Measurements from ENCODE around the gene BST1.

DNA sequence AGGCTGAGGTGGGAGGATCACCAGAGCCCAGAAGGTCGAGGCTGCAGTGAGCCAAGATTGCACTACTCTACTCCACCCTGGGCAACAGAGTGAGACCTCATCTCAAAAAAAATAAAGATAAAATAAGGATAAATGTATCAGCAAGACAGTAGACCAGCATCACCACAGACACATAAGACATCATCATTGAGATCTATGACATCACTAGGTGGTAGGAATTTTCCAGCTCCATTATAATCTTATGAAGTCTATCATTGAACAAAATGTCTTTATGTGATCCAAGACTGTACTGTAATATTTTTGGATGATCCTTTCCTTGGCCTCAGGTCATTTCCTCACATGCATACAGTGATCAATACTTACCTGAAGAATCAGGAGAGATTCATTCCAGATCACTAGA lies 29.5 kb upstream of the BST1 start:
- TF ChIP-seq, protein P1, sequence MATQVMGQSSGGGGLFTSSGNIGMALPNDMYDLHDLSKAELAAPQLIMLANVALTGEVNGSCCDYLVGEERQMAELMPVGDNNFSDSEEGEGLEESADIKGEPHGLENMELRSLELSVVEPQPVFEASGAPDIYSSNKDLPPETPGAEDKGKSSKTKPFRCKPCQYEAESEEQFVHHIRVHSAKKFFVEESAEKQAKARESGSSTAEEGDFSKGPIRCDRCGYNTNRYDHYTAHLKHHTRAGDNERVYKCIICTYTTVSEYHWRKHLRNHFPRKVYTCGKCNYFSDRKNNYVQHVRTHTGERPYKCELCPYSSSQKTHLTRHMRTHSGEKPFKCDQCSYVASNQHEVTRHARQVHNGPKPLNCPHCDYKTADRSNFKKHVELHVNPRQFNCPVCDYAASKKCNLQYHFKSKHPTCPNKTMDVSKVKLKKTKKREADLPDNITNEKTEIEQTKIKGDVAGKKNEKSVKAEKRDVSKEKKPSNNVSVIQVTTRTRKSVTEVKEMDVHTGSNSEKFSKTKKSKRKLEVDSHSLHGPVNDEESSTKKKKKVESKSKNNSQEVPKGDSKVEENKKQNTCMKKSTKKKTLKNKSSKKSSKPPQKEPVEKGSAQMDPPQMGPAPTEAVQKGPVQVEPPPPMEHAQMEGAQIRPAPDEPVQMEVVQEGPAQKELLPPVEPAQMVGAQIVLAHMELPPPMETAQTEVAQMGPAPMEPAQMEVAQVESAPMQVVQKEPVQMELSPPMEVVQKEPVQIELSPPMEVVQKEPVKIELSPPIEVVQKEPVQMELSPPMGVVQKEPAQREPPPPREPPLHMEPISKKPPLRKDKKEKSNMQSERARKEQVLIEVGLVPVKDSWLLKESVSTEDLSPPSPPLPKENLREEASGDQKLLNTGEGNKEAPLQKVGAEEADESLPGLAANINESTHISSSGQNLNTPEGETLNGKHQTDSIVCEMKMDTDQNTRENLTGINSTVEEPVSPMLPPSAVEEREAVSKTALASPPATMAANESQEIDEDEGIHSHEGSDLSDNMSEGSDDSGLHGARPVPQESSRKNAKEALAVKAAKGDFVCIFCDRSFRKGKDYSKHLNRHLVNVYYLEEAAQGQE (IDR thresholded peaks at IDR 0.05; ENCODE audit: low read depth), result no peak
- TF ChIP-seq TEAD4 (IDR thresholded peaks at IDR 0.05), result no peak
- TF ChIP-seq TCF12 (IDR thresholded peaks at IDR 0.05; ENCODE audit: low read depth), result no peak
- no peak for TF ChIP-seq TAF1 (IDR thresholded peaks at IDR 0.05; ENCODE audit: low read depth)
- no peak for TF ChIP-seq USF1 (IDR thresholded peaks at IDR 0.05)
- TF ChIP-seq RAD21 (IDR thresholded peaks at IDR 0.05; ENCODE audit: low read depth), result no peak
- TF ChIP-seq ZBTB7A (IDR thresholded peaks at IDR 0.05; ENCODE audit: low read depth), result no peak
- TF ChIP-seq FOXM1 (IDR thresholded peaks at IDR 0.05; ENCODE audit: borderline replicate concordance, low read depth), result no peak
- no peak for TF ChIP-seq CEBPB (IDR thresholded peaks at IDR 0.05)
- no peak for TF ChIP-seq EP300 (IDR thresholded peaks at IDR 0.05; ENCODE audit: borderline replicate concordance)
- TF ChIP-seq YY1 (IDR thresholded peaks at IDR 0.05; ENCODE audit: low read depth), result no peak
- TF ChIP-seq, protein P2, sequence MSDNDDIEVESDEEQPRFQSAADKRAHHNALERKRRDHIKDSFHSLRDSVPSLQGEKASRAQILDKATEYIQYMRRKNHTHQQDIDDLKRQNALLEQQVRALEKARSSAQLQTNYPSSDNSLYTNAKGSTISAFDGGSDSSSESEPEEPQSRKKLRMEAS (IDR thresholded peaks at IDR 0.05), result no peak
